Stimulated activated CD4-positive, alpha-beta T cell treated with anti-CD3 and anti-CD28 coated beads, Interleukin-1b, Interleukin-23, amount 100 ng/mL, for 1 hour (primary cell): ENCODE data around the gene TTLL10.
A peak's percentile ranks its signal among the peaks of the same experiment; 100 is the strongest.
"Not testable (repeated sequence)": the region's sequence is repeated elsewhere in the genome, so short reads cannot be mapped to it uniquely, and the experiment has no call there.

ENCODE experiments used
- DNase-seq, 2 donors: peaks; one replicate each; pipeline ENCODE4 v3.0.0-alpha.2; 2020; ENCODE audit warnings: low read depth in 2 of 2

Gene TTLL10

DNA sequence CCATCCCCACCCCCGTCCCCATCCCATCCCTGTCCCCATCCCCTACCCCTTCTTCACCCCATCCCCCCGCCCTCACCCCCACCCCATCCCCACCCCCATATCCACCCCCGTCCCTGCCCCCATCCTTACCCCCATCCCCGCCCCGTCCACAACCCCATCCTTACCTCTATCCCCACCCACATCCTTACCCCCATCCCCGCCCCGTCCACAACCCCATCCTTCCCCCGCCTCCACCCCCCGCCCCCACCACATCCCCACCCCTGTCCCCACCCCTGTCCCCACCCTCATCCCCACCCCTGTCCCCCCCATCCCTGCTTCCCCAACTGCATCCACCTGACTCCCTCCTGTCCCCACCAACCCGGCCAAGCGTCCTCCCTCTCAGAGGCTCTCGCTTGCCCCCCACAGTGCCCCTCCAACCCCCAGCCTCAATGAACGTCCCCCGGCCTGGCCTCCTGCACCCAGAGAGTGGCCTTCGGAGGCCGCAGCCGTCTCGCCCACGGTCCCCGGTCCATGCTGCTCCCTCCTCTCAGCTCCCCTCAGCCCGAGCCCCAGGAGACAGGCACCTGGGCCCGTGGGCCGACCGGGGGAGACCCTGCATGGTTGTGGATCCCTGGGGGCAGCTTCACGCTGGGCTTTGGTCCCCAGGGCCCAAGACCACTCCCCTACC is 32.3 kb upstream of the TTLL10 start:
- no peak for DNase-seq

DNA sequence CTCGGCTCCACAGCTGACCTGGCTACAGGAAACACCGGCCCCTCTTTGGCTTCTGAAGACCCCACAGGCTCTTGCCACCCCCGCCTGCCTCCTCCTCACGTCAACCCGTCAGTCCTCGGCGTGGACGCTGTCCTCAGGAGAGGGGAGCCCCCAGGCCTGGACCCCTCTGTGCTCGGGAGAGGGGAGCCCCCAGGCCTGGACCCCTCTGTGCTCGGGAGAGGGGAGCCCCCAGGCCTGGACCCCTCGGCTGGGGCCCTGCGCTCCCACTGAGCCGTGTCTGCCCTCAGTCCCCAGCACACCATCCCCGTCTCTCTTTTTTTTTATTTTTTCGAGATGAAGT is 31.8 kb upstream of the TTLL10 start:
- DNase-seq = no peak

DNA sequence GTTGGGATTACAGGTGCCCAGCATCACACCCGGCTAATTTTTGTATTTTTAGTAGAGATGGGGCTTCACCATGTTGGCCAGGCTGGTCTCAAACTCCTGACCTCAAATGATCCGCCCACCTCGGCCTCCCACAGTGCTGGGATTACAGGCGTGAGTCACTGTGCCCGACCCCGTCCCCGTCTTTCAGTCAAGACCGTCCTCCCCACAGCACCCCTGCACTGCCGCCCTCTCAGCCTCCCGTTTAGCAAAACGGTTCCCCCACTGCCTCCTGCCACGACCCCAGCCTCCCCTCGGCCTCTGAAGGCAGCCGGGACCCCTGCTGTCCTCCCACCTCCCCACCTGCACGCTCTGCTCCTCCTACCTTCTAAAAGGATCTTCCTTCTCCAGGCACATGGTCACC is 31.3 kb upstream of the TTLL10 start:
- not testable (repeated sequence) for DNase-seq

DNA sequence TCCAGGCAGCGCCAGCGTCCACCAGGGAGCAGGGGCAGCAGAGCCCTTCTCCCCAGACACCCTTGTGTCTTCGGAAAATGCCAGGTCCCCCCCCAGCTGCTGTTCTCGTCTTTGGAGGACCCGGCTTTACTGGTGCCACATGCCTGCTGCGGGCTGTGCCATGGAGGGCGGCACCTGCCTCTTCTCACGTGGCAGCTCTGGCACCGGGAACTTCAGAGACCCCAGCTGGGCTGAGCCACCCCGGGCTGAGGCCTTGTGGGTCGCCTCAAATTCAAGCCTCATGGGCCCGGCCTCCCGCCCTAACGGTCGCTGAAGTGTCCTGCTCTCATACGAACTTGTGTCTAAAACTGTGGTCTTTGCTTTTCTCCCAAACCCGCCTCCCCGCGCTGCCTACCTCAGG is 30.8 kb upstream of the TTLL10 start:
- DNase-seq = no peak

DNA sequence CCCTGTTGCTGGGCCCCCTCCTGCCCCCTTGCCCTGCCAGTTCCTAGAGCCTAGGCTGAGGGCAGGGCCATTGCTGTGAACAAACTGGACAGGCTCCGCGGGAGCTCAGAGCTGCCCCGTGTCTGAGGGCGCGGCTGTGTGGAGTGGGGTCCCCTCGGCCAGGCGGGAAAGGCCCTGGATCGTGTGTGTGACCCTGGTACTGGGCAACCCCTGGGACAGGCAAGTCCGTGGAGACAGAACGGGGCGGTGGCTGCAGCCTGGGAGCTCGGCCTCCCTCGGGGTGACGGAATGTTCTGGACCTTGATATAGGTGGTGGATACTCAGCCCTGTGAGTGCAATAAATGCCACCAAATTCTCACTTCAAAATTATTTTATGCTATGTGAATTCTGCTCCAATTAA is 30.0 kb upstream of the TTLL10 start:
- no peak for DNase-seq

DNA sequence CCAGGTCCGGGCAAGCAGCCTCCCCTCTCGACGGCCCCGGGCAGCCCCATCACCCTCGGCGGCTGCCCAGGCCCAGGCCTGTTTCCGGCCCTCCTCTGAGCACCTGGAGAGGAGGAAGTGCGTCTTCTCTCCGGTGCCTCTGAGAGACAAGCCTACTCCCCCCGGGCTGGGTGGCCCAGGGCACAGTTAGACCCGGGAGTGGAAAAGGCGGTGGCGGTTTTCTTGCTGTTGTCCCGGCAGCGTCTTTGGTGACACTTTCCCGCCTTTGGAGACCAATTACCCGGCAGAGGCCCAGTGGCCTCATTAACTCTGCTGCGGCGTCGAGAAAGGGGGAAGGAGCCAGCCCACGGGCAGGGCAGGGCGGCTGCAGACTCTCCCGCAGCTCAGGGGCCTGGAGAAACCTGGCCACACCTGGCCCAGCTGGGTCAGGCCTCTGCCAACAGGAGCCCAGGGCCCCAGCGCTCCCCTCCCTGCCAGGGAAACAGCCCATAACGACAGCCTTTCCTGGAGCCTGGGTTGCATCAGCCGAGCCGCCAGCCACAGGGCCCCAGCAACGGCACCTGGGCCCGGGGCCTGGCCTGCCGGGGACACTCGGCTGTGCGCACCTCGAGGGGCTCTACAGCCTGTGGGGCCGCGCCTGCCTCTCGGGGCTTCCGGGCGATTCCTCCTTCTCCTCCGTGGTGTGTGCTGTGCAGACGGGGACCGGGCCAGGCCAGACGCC is 29.4 kb upstream of the TTLL10 start:
- DNase-seq = peak in 1 of 2 donors; percentile 23

DNA sequence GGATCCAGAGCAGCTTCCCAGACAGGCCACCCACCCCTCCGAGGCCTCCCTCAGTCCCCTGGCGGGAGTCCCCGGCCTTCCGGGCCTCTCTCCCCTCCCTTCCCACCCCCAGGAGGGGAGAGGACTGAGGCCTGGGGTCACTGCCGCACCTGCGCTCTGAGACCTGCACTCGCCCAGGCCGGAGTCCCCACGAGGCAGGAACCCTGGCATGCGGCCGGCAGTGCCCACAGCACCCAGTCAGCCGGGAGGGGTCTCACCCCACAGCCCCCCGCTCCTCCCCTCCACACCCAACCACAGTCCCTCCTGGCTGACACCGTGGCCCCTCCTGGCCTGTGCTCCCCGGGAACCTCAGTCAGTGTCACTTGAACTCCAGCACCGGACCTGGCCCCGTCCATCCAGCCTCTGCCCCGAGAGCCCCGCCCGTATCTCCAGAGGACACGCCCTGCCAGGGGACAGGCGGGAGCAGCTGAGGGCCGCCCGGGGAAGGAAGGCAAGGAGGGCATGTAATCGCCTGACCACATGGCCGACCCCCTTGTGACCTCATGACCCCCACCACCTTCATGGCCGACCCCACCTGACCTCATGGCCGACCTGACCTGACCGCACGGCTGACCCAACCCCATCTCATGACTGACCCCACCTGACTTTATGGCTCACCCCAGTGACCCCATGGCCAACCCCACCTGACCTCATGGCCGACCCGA is 28.7 kb upstream of the TTLL10 start:
- no peak for DNase-seq

DNA sequence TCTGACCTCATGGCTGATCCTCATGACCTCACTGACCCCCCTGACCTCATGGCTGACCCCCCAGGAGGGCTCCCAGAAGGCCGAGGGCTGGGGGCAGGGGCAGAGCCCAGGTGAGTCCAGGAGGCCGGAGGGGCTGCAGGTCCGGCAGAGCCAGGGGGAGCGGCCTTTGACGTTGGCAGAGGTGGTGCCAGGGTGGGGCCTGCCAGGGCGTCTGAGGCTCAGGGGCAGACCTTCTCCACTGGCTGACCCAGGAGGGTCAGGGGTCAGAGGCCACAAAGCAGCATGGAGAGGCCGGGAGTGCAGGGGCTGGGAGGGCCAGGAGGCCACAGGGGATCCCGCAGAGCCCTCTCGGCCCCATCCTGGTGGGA is 28.1 kb upstream of the TTLL10 start:
- DNase-seq = no peak

DNA sequence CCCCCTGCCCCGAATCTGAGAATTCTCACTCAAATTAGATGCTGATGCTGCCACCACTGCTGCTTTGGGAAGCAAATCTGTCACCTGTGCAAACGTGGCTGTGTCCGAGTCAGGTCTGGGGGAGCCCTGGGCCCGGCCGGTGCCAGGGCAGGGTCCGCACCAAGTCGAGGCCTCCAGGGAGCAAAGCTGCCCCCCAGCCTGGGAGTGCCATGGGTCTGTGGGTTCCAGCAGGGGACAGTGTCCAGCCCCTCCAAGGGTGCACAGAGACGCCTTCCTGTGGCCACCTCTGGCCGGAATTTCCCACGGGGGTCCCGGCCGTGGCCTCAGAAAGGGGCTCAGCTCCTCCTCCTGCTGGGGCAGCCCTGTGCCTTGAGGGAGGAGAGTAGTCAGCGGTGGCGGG is 27.7 kb upstream of the TTLL10 start:
- no peak for DNase-seq

DNA sequence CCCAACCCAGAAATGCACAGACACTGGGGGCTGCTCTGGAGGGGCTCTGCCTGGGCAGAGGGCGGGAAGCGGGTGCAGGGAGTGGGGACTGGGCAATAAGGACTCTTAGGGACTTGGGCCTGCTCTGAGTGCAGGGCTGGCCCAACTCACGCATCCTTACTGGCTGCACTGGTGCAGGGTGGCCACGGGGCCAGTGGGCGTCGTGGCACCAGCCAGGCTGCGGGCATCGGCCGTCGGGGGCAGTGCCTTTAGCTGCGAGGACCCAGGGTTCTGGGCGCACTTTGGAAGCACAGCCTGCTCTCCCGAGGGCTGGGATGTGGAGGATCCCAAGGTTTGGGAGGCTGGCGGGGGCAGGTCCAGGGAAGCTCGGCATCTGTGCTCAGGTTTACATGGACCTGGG is 27.1 kb upstream of the TTLL10 start:
- no peak for DNase-seq

DNA sequence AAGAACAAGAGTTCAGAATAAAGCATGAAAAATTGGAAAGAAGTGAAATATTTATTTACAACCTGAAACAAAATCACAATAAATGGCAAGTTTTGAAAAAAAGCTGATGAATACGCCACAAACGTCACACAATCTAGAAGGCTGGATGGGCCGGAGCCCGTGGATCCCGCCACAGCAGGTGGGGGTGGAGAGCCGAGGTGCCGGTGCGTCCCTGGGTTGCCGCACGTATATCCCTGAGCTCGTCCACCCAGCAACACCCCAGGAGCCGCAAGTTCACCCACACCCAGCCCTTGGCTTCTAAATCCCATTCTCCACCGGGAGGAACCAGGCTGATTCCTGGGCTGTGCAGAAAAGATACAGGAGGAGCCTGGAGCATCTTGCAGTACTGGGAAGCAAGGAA is 25.6 kb upstream of the TTLL10 start:
- no peak for DNase-seq

DNA sequence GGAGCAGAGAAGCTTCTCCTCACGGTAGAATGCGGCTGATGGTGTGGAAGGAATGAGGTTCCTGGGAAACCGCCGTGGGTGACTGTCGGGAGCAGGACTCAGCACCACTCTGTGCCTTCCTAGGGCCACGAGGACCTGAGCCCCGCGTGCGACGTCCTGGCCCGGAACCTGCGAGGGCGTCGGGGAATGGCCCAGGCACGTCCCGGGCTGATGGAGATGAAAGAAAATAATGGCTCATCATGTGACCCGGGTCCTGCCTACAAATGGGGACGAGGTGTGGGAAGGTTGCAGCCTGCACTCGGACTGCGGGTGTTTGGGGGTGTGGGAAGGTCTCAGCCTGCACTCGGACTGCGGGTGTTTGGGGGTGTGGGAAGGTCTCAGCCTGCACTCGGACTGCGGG is 25.1 kb upstream of the TTLL10 start:
- DNase-seq = no peak

DNA sequence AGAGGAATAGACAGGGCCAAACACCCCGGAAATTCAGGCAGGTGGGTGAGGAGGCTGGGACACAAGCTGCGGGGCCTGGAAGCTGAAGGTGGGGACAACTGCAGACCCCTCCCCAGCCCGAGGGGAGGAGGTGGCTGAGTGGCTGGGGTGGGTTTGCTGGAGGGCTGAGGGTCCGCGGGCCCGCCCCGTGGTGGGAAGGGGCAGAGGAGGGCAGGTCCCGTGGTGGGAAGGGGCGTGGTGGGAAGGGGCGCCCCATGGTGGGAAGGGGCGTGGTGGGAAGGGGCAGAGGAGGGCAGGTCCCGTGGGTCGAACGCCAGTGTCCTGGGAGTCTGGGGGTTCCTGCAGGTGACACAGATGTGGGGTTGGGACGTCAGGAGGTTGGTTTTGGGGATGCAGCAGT is 24.3 kb upstream of the TTLL10 start:
- DNase-seq = no peak

DNA sequence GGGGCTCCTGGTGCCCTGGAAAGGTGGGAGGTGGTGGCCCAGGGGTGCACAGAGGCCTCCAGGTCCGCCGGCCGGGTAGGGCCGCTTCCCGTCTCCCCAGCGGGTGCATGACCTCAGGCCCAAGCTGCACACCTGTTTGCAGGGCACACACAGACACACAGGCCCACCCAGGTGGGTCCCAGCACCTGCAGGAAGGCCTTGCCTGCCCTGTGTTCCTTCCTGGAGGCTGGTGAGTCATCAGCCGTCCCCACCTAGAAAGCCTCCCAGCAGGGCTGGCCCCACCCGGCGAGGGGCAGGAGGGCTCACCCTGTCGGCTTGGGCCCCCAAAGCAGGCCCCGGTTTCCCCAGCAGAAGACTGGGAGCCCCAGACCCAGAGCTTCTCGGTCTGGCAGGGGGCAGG is 23.6 kb upstream of the TTLL10 start:
- DNase-seq = no peak

DNA sequence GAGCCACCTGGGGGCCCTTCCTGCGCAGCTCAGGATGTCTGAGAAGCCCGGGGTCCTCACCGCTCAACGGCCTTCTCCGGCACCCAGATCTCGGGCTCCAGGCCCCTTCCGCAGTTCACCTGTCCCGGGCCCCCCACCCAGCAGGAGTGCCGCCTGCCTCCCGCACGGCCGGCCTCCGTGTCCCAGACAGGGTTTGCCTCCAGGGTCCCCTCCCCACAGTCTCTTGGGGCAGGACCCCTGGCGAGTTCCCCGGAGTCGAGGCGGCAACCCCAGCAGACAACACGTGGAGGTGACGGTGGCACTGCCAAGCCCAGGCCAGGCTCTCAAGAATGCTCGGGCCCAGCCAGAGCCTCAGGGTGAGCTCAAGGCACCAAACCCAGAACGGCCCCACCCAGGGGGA is 22.4 kb upstream of the TTLL10 start:
- DNase-seq = no peak

DNA sequence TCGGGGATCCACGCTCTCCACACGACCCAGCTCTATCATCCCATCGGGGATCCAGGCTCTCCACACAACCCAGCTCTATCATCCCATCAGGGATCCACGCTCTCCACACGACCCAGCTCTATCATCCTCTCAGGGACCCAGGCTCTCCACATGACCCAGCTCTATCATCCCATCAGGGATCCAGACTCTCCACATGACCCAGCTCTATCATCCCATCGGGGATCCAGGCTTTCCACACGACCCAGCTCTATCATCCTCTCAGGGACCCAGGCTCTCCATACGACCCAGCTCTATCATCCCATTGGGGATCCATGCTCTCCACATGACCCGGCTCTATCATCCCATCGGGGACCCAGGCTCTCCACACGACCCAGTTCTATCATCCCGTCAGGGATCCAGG is 21.2 kb upstream of the TTLL10 start:
- DNase-seq = not testable (repeated sequence)

DNA sequence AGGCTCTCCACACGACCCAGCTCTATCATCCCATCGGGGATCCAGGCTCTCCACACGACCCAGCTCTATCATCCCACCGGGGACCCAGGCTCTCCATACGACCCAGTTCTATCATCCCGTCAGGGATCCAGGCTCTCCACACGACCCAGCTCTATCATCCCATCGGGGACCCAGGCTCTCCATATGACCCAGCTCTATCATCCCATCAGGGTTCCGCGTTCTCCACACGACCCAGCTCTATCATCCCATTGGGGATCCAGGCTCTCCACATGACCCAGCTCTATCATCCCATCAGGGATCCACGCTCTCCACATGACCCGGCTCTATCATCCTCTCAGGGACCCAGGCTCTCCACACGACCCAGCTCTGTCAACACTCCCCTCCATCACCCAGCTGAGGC is 20.5 kb upstream of the TTLL10 start:
- DNase-seq = not testable (repeated sequence)

DNA sequence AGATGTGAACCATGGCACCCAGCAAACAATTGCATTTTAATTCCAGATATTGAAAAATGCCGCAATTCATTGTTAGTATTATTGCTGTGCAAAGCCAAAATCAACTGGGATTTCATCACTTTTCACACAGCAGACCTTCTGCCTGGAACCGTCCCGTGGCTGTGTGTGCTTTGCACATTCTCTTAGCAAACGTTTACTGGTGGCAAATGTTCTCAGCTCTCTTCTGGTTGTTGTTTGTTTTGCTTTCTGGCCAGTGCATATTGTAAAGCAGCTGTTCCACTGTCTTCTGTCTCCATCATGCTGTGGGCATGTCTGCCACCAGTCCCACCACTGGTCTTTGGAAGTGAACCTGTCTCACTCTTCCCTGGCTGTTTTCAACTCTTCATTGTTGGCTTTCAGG is 19.8 kb upstream of the TTLL10 start:
- no peak for DNase-seq

DNA sequence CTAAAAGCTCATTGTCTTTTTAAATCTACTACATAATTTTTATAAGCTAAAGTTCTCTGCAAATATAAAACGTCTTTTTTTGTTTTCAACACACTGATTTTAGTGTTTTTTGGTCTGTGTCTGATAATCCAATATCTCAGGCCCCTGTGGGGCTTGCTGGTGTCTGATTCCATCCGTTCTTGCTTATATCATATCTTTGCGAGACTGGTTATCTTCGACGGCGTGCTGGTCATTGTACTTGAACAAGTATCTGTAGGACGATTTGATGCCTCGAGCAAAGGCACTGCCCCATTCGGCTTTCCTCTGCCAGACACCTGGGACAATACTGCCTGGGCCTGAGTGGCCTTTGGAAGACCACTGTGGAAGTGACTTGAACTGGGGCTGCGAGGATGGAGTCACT is 18.4 kb upstream of the TTLL10 start:
- no peak for DNase-seq

DNA sequence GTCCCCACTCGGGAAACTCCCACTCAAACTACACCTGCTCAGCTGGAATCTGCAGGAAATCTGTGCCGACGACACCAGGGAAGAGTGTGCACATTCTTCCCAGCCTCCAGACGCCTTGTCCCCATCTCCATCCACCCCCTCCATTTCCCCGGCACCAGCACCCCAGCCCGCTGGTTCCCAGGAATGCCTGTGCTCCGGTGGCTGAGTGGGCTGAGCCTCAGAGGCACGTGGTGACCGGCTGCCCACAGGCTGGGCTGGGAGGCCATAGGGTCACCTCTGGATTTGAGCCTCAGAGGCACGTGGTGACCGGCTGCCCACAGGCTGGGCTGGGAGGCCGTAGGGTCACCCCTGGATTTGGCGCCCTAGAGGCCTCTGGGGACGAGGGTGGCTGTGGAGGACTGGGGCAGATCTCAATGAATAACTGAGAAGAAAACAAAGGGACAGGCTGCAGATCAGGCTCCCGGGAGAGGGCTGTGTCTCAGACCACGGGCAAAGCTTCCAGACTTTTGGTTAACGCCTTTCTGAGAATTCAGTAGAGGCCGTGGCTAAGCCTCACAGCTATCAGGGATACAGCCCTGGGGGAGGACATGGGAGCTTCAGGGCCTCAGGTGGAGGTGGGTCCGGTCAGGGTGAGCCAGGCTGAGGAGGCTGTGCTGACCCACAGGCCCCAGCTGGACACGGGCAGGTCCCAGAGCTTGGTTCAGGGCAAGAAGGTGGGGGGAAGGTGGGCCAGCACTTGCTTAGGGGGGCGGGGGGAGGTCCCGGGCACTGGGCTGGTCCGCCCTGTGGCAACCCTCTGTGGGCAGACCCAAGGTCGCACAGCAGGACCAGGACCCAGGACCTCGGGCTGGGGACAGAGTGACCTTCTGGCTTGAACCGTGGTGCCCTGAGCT is 17.3 kb upstream of the TTLL10 start:
- DNase-seq = no peak

DNA sequence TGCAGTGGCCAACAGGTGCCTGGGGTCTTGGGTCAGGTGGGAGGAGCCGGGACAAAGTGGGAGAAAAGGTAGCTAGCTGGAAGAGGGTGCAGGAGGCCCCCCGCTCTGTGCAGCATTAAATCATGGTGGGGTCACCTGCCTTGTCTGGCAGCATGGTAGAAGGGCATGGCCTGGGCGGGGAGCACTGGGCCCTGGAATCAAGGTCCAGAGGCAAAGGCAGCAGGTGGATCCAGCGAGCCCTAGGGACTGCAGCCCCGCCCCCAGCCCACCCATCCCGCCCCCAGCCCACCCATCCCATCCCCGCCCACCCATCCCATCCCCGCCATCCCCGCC is 16.7 kb upstream of the TTLL10 start:
- DNase-seq = no peak

DNA sequence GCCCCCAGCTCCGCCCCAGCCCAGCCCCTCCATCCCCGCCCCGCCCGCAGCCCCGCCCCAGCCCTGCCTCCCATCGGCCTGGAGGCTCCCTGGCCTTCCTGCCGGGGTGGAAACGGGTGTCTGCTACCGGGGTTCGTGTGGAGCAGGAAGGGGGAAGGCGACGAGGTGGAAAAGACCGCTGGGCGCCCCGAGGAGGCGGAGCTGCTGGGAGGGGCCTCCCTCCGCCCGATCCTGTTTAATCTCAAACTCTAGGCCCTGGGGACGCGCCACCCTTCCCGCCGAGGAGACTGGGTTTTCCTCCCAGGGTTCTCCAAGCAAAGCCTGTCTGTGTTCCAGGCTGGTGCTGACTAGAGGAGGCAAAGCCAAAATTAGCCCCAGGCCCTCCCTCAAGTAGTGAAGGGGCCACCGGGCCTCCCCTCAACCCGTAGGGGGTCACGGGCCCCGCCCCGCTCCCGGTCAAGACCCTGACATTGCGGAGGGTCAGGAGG is 16.2 kb upstream of the TTLL10 start:
- DNase-seq = peak in 1 of 2 donors; percentile 31
